H1 (cell line): ENCODE results near the gene C9orf50. TPM values are rescaled to one million over a fixed set of nuclear protein-coding genes. Genes with fewer than 3 reads are reported as not detected.

ENCODE experiments used
- CHD1 ChIP-seq: IDR thresholded peaks from 2 replicates; pipeline ENCODE4 v1.6.1; 2012; ENCODE audit warnings: low read depth, low read length, improper control_type of control experiment
- FOSL1 ChIP-seq: IDR thresholded peaks from 2 replicates; pipeline ENCODE4 v1.6.1; 2011; ENCODE audit warnings: mild to moderate bottlenecking, low read depth, low read length, moderate library complexity; ENCODE audit not compliant: insufficient read depth
- RFX5 ChIP-seq: IDR thresholded peaks from 2 replicates; pipeline ENCODE4 v1.6.1; 2011; ENCODE audit warnings: low read depth, low read length, improper control_type of control experiment, borderline replicate concordance
- RXRA ChIP-seq: IDR thresholded peaks from 2 replicates; pipeline ENCODE4 v1.6.1; 2011; ENCODE audit warnings: low read depth, mild to moderate bottlenecking, low read length, moderate library complexity; ENCODE audit not compliant: insufficient read depth
- SIN3A ChIP-seq, 2 experiments: IDR thresholded peaks in 1 of 2; conservative IDR thresholded peaks in 1 of 2; 2 replicates each; pipeline ENCODE4 v1.6.1; 2011 to 2012; ENCODE audit warnings: low read length in 2 of 2, improper control_type of control experiment in 1 of 2, low read depth in 1 of 2, mild to moderate bottlenecking in 1 of 2
- polyA plus RNA-seq, 7 experiments: library from polyadenylated mRNA; depleted of rRNA in 3 of 7; stranded (reverse) in 5 of 7; unstranded in 2 of 7; fragments of >200 nt in 5 of 7; fragments of 200-250 nt in 2 of 7; gene quantifications; 1 replicate in 5 of 7; 2 replicates in 1 of 7; 4 replicates in 1 of 7; pipeline versions ENCODE4 v1.2.1 to v1.2.3, GENCODE V29; 2011 to 2013; ENCODE audit warnings: missing spikeins in 2 of 7, mixed read lengths in 2 of 7
- total RNA-seq: library from RNA; stranded (reverse); fragmentation: NEBNext Ultra II Directional; extraction: Animal tissue kit (Norgen Biotek cat#: 25700); gene quantifications from 2 replicates; pipeline ENCODE4 v1.2.1, GENCODE V29; 2021

C9orf50 gene
- total and polyA plus RNA-seq, 2 of the 8 experiments (the other 6 are each of a cell fraction or from before 2014, with no cell fraction given): not detected

DNA sequence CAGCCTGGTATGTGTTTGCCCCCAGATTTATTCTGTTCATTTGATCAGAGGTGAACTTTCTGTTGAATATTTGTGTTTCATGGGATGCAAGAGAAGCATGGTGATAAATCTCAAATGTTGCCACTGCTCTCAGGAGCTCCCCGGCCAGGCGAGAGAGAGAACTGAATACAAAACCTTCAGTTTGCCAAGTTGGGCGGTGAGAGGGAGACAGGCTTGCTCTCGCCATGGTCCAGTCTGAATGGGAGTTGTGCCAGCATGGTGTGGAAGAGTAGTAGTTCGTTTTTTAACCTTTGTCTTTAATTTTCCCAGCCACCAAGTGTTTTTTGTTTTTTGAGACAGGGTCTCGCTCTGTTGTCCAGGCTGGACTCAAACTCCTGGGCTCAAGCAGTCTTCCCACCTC lies 7.8 kb upstream of the C9orf50 start (continued):
- TF ChIP-seq SIN3A (conservative IDR thresholded peaks at IDR 0.05 in 1 of 2, IDR thresholded peaks at IDR 0.05 in 1 of 2; ENCODE audit: low read depth in 1 of 2, low read length in 2 of 2): no peak
- no peak for TF ChIP-seq FOSL1
- TF ChIP-seq RFX5: no peak
- TF ChIP-seq RXRA: no peak
- no peak for TF ChIP-seq CHD1
